GM12878 (cell line): ENCODE results near the gene CTNNA3. TPM values are rescaled to one million over a fixed set of nuclear protein-coding genes. Genes with fewer than 3 reads are reported as not detected.

Experiments
- ATAC-seq: fragments of 200-7000 bp; cut with Tn5 transposase; 3 replicates; pipeline ENCODE4 v1.9.1; 2020; ENCODE audit warnings: mild to moderate bottlenecking, moderate library complexity
- BruUV-seq: library from RNA; stranded (reverse); fragments of 400-500 nt; replicated peaks from 2 replicates; lab custom pipeline; 2021; lab: Mats Ljungman, UMichigan
- CTCF ChIA-PET: fragments of 300-600 bp; sonication (Branson Sonifier 250); formaldehyde crosslinking; extraction: SDS; loops from one replicate; lab custom pipeline; 2021; ENCODE audit warnings: inconsistent platforms; lab: Yijun Ruan, JAX
- POLR2A ChIA-PET: fragments of 350-600 bp; formaldehyde crosslinking; extraction: SDS; loops from one replicate; lab custom pipeline; 2021; ENCODE audit warnings: inconsistent platforms; lab: Charles Lee
- RAD21 ChIA-PET: fragments of 300-600 bp; sonication (Branson Sonifier 250); formaldehyde crosslinking; loops from one replicate; lab custom pipeline; 2023; ENCODE audit warnings: antibody characterized with exemption; ENCODE audit not compliant: unreplicated experiment; lab: Charles Lee
- SMC1A ChIA-PET: fragments of 300-600 bp; sonication (Branson Sonifier 250); formaldehyde crosslinking; loops from one replicate; lab custom pipeline; 2023; ENCODE audit not compliant: unreplicated experiment, uncharacterized antibody; lab: Charles Lee
- DNase-seq: peaks from one replicate; pipeline ENCODE4 v3.0.0-alpha.2; 2011; ENCODE audit warnings: low read depth, low spot score
- FAIRE-seq: peaks from 3 replicates; lab custom pipeline; 2011; peaks lifted over from hg19 to GRCh38; lab: Jason Lieb, UNC
- H2AFZ ChIP-seq: 2 replicates; pipeline ENCODE4 v1.6.0; 2011; ENCODE audit warnings: low read depth, low read length, control low read depth; ENCODE audit not compliant: control insufficient read depth
- H3K27ac ChIP-seq: 2 replicates; pipeline ENCODE4 v1.5.1; 2011; ENCODE audit warnings: control low read depth; ENCODE audit not compliant: control insufficient read depth, insufficient read depth
- H3K27me3 ChIP-seq, 2 experiments: replicated peaks in 1 of 2; 2 replicates each; pipeline versions ENCODE4 v1.6.0 to v1.6.1; 2011; ENCODE audit warnings: low read length in 1 of 2; ENCODE audit not compliant: control insufficient read depth in 2 of 2, insufficient read depth in 2 of 2
- H3K36me3 ChIP-seq, 2 experiments: 2 replicates each; pipeline ENCODE4 v1.5.1; 2011; ENCODE audit warnings: low read length in 1 of 2; ENCODE audit not compliant: control insufficient read depth in 2 of 2, insufficient read depth in 2 of 2
- H3K4me1 ChIP-seq: 2 replicates; pipeline ENCODE4 v1.6.1; 2011; ENCODE audit warnings: mild to moderate bottlenecking, low read length, moderate library complexity, mixed read lengths; ENCODE audit not compliant: control insufficient read depth, insufficient read depth
- H3K4me2 ChIP-seq: 2 replicates; pipeline ENCODE4 v1.6.0; 2011; ENCODE audit warnings: control low read depth; ENCODE audit not compliant: control insufficient read depth, insufficient read depth
- H3K4me3 ChIP-seq: fragments of 200-600 bp; sonication (generic); 2 replicates; pipeline ENCODE4 v1.5.1; 2016
- H3K79me2 ChIP-seq: 2 replicates; pipeline ENCODE4 v1.6.0; 2011; ENCODE audit warnings: low read length; ENCODE audit not compliant: control insufficient read depth, insufficient read depth
- H3K9ac ChIP-seq: 2 replicates; pipeline ENCODE4 v1.8.0; 2011; ENCODE audit warnings: low read length, control low read depth, mixed read lengths; ENCODE audit not compliant: control insufficient read depth, insufficient read depth
- H3K9me3 ChIP-seq: replicated peaks from 3 replicates; pipeline ENCODE4 v1.5.1; 2011; ENCODE audit warnings: mild to moderate bottlenecking, low read length; ENCODE audit not compliant: control insufficient read depth, insufficient read depth
- H4K20me1 ChIP-seq: 2 replicates; pipeline ENCODE4 v1.6.0; 2011; ENCODE audit not compliant: control insufficient read depth, insufficient read depth
- CHD1 ChIP-seq: IDR thresholded peaks from 2 replicates; pipeline ENCODE4 v1.6.1; 2012; ENCODE audit warnings: low read depth, low read length, improper control_type of control experiment
- CHD2 ChIP-seq: IDR thresholded peaks from 2 replicates; pipeline ENCODE4 v1.6.1; 2011; ENCODE audit warnings: low read depth, low read length, improper control_type of control experiment, borderline replicate concordance
- DPF2 ChIP-seq: fragments of 450-650 bp; IDR thresholded peaks from 2 replicates; pipeline ENCODE4 v1.6.1; 2017; ENCODE audit warnings: mild to moderate bottlenecking
- E2F4 ChIP-seq: IDR thresholded peaks from 2 replicates; pipeline ENCODE4 v1.6.1; 2012; ENCODE audit warnings: low read depth, low read length, improper control_type of control experiment
- IRF4 ChIP-seq: IDR thresholded peaks from 2 replicates; pipeline ENCODE4 v1.6.1; 2011; ENCODE audit warnings: low read depth, low read length
- NR2F1 ChIP-seq: fragments of 450-650 bp; conservative IDR thresholded peaks from 2 replicates; pipeline ENCODE4 v1.6.1; 2017; ENCODE audit warnings: mild to moderate bottlenecking
- NRF1 ChIP-seq: conservative IDR thresholded peaks from 2 replicates; pipeline ENCODE4 v1.6.1; 2011; ENCODE audit warnings: mild to moderate bottlenecking, low read depth, low read length, improper control_type of control experiment
- PKNOX1 ChIP-seq: fragments of 450-650 bp; IDR thresholded peaks from 2 replicates; pipeline ENCODE4 v1.6.1; 2016; ENCODE audit warnings: mild to moderate bottlenecking
- SKIL ChIP-seq: fragments of 450-650 bp; IDR thresholded peaks from 2 replicates; pipeline ENCODE4 v1.6.1; 2017; ENCODE audit warnings: mild to moderate bottlenecking, low read depth, inconsistent platforms; ENCODE audit not compliant: poor library complexity, severe bottlenecking
- TCF3 ChIP-seq: IDR thresholded peaks from 2 replicates; pipeline ENCODE4 v1.6.1; 2012; ENCODE audit warnings: low read depth, mild to moderate bottlenecking, low read length, borderline replicate concordance; ENCODE audit not compliant: insufficient read depth
- ZNF217 ChIP-seq: fragments of 450-650 bp; IDR thresholded peaks from 2 replicates; pipeline ENCODE4 v1.6.1; 2017; ENCODE audit warnings: antibody characterized with exemption, mild to moderate bottlenecking
- WGBS: methylation state at CpG from one replicate; pipeline ENCODE4 v1.1.6; 2016; ENCODE audit warnings: low lambda C conversion rate; ENCODE audit not compliant: insufficient replicate concordance, insufficient coverage; ENCODE audit errors: missing lambda C conversion rate; 5-methylcytosine and 5-hydroxymethylcytosine counted together
- in situ Hi-C: fragments of 300-500 bp; cut with MboI; formaldehyde crosslinking; loops from 9 replicates; pipeline ENCODE4 v1.14.3; 2018; ENCODE audit warnings: mixed read lengths
- intact Hi-C: fragments of 100-400 bp; cut with micrococcal nuclease; formaldehyde crosslinking; loops from one replicate; pipeline ENCODE4 v1.14.2; 2022; ENCODE audit not compliant: unreplicated experiment
- polyA plus RNA-seq, 11 experiments: library from polyadenylated mRNA; depleted of rRNA in 4 of 11; unstranded in 6 of 11; stranded (reverse) in 5 of 11; fragments of >200 nt; fragmentation: Nextera tagmentation in 4 of 11; fragmentation: Illumina TruSeq in 1 of 11; extraction: Ambion mirVana in 4 of 11; extraction: Trizol in 1 of 11; gene quantifications; 1 replicate in 1 of 11; 2 replicates in 10 of 11; pipeline versions ENCODE4 v1.2.1 to v1.2.3, GENCODE V29; 2011 to 2016; ENCODE audit warnings: inconsistent platforms in 2 of 11, missing spikeins in 2 of 11, low read depth in 1 of 11
- total RNA-seq, 4 experiments: library from RNA; depleted of rRNA in 3 of 4; stranded (reverse); fragments of >200 nt in 3 of 4; fragmentation: Illumina TruSeq in 1 of 4; extraction: Trizol in 1 of 4; gene quantifications; 2 replicates each; pipeline versions ENCODE4 v1.2.1 to v1.2.3, GENCODE V29; 2013 to 2021

Gene CTNNA3
- total and polyA plus RNA-seq, 10 of the 15 experiments (the other 5 are each of a cell fraction or from before 2014, with no cell fraction given) = under 0.01 to 4.5 (median 0.22) TPM; not detected in 2

GRCh38 chr10:66780796-66781195, 915.2 kb downstream of the CTNNA3 start (continued):
- no peak for TF ChIP-seq SKIL
- TF ChIP-seq, all 136 proteins: peak for 0

GRCh38 chr10:66778351-66778750, 917.6 kb downstream of the CTNNA3 start:
- H3K4me3 ChIP-seq = no peak overlapping the region
- FAIRE-seq (no peak), DNase-seq (no peak), ATAC-seq (no peak)
- ChIA-PET SMC1A (interaction anchor here (1.5 kb wide), 1 partner anchor 14 kb away, joined by 6 read pairs; no protein-coding TSS in a partner anchor), RAD21 (no interaction called here), CTCF (interaction anchor here (0.6 kb wide), 1 partner anchor 106 kb away, joined by 3 read pairs; no protein-coding TSS in a partner anchor), POLR2A (interaction anchor here (1.1 kb wide), 1 partner anchor 12 kb away, joined by 3 read pairs; no protein-coding TSS in a partner anchor)
- in situ Hi-C loops (no loop called here), intact Hi-C loops (no loop called here)
- H3K27me3 ChIP-seq = no peaks in the 10 kb centered on the region
- no peaks in the 10 kb centered on the region for H3K4me1 ChIP-seq
- H3K4me2 ChIP-seq = no peak overlapping the region
- no peaks in the 10 kb centered on the region for H4K20me1 ChIP-seq
- H3K27ac ChIP-seq = no peak overlapping the region
- WGBS = 49% methylated on average over 4 of the region's 4 CpGs
- no peaks in the 10 kb centered on the region for H3K36me3 ChIP-seq
- H3K9ac ChIP-seq = no peak overlapping the region
- no peaks in the 10 kb centered on the region for H3K9me3 ChIP-seq
- BruUV-seq = no TSS peak
- TF ChIP-seq E2F4 (no peak), DPF2 (no peak), TCF3 (no peak), NR2F1 (no peak), ZNF217 (no peak), PKNOX1 (no peak), IRF4 (no peak), NRF1 (no peak), CHD2 (no peak), CHD1 (no peak)
- H2AFZ ChIP-seq = no peak overlapping the region
- no peaks in the 10 kb centered on the region for H3K79me2 ChIP-seq
